PC-9 (cell line): Measurements from ENCODE around the gene TAF3.

ENCODE experiments used
- EZH2 ChIP-seq: fragments of 200-600 bp; sonication (generic); IDR thresholded peaks from 2 replicates; pipeline ENCODE4 v1.8.0; 2017; ENCODE audit warnings: antibody characterized with exemption, low read depth
- TF ChIP-seq, protein P1 (sequence below): fragments of 200-600 bp; sonication (generic); conservative IDR thresholded peaks from 2 replicates; pipeline ENCODE4 v1.6.1; 2017; ENCODE audit warnings: mixed run types, antibody characterized with exemption, mild to moderate bottlenecking, moderate library complexity

DNA sequence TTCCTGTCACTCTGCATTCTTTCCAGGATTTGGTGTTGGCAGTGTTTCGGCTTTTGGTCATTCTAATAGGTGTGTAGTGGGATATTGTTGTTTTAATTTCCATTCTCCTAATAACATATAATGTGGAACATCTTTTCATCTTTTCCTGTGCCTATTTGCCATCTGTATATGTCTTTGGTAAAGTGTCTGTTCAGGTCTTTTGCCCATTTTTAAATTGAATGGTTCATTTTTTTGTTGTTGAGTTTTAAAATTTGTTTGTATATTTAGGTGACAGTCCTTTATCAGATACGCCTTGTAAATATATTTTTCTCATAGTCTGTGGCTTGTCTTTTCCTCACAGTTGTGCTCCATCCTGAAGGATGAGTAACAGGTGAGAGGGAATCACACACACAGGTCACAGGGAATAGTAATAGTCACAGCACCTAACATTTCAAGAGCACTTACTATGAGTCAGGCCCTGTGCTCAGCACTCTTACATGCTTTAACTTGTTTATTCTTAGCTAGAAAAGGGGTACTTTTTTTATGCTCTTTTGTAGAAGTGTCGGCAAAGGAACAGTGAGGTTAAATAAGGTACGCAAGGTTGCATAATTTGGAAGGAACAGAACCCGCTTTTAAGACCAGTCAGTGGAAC lies 119.1 kb downstream of the TAF3 start:
- TF ChIP-seq, protein P1, sequence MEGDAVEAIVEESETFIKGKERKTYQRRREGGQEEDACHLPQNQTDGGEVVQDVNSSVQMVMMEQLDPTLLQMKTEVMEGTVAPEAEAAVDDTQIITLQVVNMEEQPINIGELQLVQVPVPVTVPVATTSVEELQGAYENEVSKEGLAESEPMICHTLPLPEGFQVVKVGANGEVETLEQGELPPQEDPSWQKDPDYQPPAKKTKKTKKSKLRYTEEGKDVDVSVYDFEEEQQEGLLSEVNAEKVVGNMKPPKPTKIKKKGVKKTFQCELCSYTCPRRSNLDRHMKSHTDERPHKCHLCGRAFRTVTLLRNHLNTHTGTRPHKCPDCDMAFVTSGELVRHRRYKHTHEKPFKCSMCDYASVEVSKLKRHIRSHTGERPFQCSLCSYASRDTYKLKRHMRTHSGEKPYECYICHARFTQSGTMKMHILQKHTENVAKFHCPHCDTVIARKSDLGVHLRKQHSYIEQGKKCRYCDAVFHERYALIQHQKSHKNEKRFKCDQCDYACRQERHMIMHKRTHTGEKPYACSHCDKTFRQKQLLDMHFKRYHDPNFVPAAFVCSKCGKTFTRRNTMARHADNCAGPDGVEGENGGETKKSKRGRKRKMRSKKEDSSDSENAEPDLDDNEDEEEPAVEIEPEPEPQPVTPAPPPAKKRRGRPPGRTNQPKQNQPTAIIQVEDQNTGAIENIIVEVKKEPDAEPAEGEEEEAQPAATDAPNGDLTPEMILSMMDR = no peak
- no peak for TF ChIP-seq EZH2
